AG04449 (cell line): ENCODE data around the gene GRIA1.

Source experiments
- CTCF ChIA-PET: fragments of 350-600 bp; formaldehyde crosslinking; extraction: SDS; loops from one replicate; lab custom pipeline; 2021; ENCODE audit warnings: antibody characterized with exemption; lab: Yijun Ruan, JAX
- POLR2A ChIA-PET: fragments of 400-600, 350-600 bp; formaldehyde crosslinking; extraction: SDS; loops from one replicate; lab custom pipeline; 2020; ENCODE audit warnings: antibody characterized with exemption, inconsistent platforms; lab: Yijun Ruan, JAX
- DNase-seq: peaks from one replicate; pipeline ENCODE4 v3.0.0-alpha.2; 2010; ENCODE audit warnings: low read depth, low spot score
- H3K4me3 ChIP-seq: 2 replicates; pipeline ENCODE4 v1.5.1; 2011; ENCODE audit warnings: low read depth, mild to moderate bottlenecking, control low read depth, low read length
- CTCF ChIP-seq: IDR thresholded peaks from one replicate; pipeline ENCODE4 v1.5.1; 2011; ENCODE audit warnings: mild to moderate bottlenecking, moderate library complexity, low read length, control low read depth, inconsistent platforms; ENCODE audit not compliant: insufficient read depth; ENCODE audit errors: missing control alignments

The GRIA1 gene

GRCh38 chr5:153784277-153784676, 293.8 kb downstream of the GRIA1 start:
- DNase-seq = no peak
- ChIA-PET CTCF (interaction anchor here (2.4 kb wide), 1 partner anchor 181 kb away, joined by 14 read pairs; no protein-coding TSS in a partner anchor), POLR2A (no interaction called here)
- no peak overlapping the region for H3K4me3 ChIP-seq
- TF ChIP-seq CTCF = no peak

DNA sequence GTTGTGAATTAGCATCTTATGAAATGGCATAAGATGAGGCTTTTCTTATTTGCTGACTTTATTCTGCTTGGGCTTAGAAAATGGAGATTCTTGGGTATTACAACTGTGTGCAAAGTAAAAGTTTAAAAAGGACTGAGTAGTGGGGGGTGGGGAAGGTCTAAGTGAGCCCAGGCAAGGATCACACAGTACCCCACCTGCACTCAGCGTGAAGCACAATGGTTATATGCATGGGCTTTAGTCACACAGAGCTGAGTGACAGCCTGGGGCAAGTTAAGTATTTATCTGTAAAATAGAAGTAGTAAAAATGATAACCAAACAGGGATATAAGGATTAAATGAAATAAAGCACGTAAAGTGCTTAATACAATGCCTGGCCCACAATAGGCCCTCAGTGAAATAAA, 300.9 kb downstream of the GRIA1 start:
- no peak for DNase-seq
- ChIA-PET POLR2A (no interaction called here), CTCF (no interaction called here)
- no peak overlapping the region for H3K4me3 ChIP-seq
- no peak for TF ChIP-seq CTCF

GRCh38 chr5:153792305-153792704, 301.8 kb downstream of the GRIA1 start:
- no peak overlapping the region for H3K4me3 ChIP-seq
- ChIA-PET CTCF (no interaction called here), POLR2A (no interaction called here)
- DNase-seq = no peak
- no peak for TF ChIP-seq CTCF

DNA sequence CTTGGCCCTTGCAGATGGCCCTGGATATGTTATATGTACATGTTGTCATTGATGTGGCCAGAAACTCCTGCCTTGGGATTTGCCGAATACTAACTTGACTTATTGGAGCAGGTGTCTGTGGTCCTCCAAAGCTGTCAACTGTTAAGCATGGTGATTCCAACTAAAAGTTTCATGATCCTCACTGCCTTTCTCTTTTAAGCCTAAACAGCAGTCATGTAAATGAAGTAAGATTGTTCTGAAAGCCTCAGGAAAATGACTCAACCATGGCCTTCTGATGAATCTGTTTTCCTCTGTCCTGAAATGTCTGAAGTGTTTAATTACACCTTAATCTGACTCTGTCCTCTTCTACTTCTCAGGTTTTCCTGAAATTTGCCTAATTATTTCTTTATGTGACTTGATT, 303.2 kb downstream of the GRIA1 start:
- no peak overlapping the region for H3K4me3 ChIP-seq
- no peak for TF ChIP-seq CTCF
- ChIA-PET POLR2A (no interaction called here), CTCF (no interaction called here)
- DNase-seq = no peak

DNA sequence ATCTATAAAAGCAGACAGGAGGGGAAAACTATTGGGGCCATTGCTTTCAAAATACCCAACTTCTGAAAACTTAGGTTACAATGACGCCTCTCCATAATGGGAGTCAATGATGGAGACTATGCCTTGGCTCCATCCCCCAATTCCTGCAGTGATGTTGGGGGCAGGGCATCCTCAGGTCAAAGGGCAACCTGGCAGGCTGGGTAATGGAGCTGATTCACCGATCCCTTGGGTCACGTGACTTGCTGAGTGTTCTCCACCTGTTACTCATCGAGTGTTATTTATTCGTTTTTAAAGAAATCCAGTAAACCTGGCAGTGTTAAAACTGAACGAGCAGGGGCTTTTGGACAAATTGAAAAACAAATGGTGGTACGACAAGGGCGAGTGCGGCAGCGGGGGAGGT, 303.9 kb downstream of the GRIA1 start:
- ChIA-PET POLR2A (no interaction called here), CTCF (no interaction called here)
- TF ChIP-seq CTCF = no peak
- no peak overlapping the region for H3K4me3 ChIP-seq
- DNase-seq = no peak

DNA sequence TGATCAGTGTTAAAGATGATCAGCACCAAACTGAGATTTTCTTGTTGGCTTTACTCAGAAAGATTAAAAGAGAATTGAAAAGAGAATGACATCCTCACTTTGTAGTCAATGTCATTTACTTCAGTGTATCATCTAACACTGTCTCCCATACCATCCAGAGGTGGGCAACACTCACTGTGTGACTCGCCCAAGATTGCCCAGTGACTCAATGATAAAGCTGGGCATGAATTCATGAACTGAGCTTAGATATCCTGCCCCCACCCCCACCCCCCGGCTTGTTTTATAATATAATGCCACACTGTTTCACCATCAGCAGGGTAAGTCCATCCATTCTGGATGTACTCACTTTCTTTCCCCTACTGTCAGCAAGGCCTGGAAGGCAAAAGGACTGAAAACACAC, 306.1 kb downstream of the GRIA1 start:
- POLR2A ChIA-PET = no interaction called here
- TF ChIP-seq CTCF = no peak
- no peak overlapping the region for H3K4me3 ChIP-seq
- CTCF ChIA-PET = no interaction called here
- no peak for DNase-seq
